Parathyroid adenoma (tissue), 2 donors: ENCODE measurements around the gene SS18.

Experiments
- H2AFZ ChIP-seq: fragments of 300-600 bp; sonication (generic); one replicate; pipeline ENCODE4 v1.7.0; 2017; ENCODE audit warnings: antibody characterized with exemption, mild to moderate bottlenecking
- H3K27ac ChIP-seq: fragments of 300-600 bp; sonication (generic); one replicate; pipeline ENCODE4 v1.7.0; 2017
- H3K27me3 ChIP-seq: fragments of 300-600 bp; sonication (generic); one replicate; pipeline ENCODE4 v1.7.0; 2017; ENCODE audit warnings: low read length; ENCODE audit not compliant: control insufficient read depth, insufficient read depth
- H3K36me3 ChIP-seq: fragments of 300-600 bp; sonication (generic); one replicate; pipeline ENCODE4 v1.7.0; 2017; ENCODE audit warnings: low read length; ENCODE audit not compliant: control insufficient read depth, insufficient read depth
- H3K4me1 ChIP-seq: fragments of 300-600 bp; sonication (generic); one replicate; pipeline ENCODE4 v1.7.0; 2017; ENCODE audit warnings: control low read depth
- H3K4me2 ChIP-seq: fragments of 300-600 bp; sonication (generic); one replicate; pipeline ENCODE4 v1.7.0; 2017; ENCODE audit warnings: low read length
- H3K4me3 ChIP-seq: fragments of 300-600 bp; sonication (generic); one replicate; pipeline ENCODE4 v1.7.0; 2017; ENCODE audit warnings: low read depth, low read length
- H3K79me2 ChIP-seq: fragments of 300-600 bp; sonication (generic); one replicate; pipeline ENCODE4 v1.7.0; 2017; ENCODE audit warnings: control low read depth
- H3K9ac ChIP-seq: fragments of 300-600 bp; sonication (generic); one replicate; pipeline ENCODE4 v1.7.0; 2017; ENCODE audit warnings: mild to moderate bottlenecking
- H3K9me3 ChIP-seq: fragments of 300-600 bp; sonication (generic); one replicate; pipeline ENCODE4 v1.7.0; 2017; ENCODE audit warnings: low read length; ENCODE audit not compliant: control insufficient read depth
- CTCF ChIP-seq: fragments of 300-600 bp; sonication (generic); IDR thresholded peaks from one replicate; pipeline ENCODE4 v1.7.0; 2017; ENCODE audit warnings: antibody characterized with exemption, mild to moderate bottlenecking
- donor health status: primary hyperparathyroidism.

SS18 gene

GRCh38 chr18:26003356-26003755 lies 87.1 kb downstream of the SS18 start:
- TF ChIP-seq CTCF, result no peak
- no peak overlapping the region for H2AFZ ChIP-seq
- H3K79me2 ChIP-seq, result no peaks in the 10 kb centered on the region
- no peaks in the 10 kb centered on the region for H3K36me3 ChIP-seq
- no peaks in the 10 kb centered on the region for H3K27me3 ChIP-seq
- H3K9me3 ChIP-seq, result no peaks in the 10 kb centered on the region
- no peak overlapping the region for H3K4me2 ChIP-seq
- no peak overlapping the region for H3K9ac ChIP-seq
- no peaks in the 10 kb centered on the region for H3K4me1 ChIP-seq
- H3K27ac ChIP-seq, result no peak overlapping the region
- H3K4me3 ChIP-seq, result no peak overlapping the region

GRCh38 chr18:26002375-26002910 lies 88.0 kb downstream of the SS18 start:
- Histone ChIP-seq H3K9ac (no peak overlapping the region), H3K36me3 (no peaks in the 10 kb centered on the region), H2AFZ (no peak overlapping the region), H3K4me2 (no peak overlapping the region), H3K79me2 (no peaks in the 10 kb centered on the region), H3K4me1 (no peaks in the 10 kb centered on the region), H3K9me3 (no peaks in the 10 kb centered on the region), H3K27me3 (no peaks in the 10 kb centered on the region), H3K27ac (no peak overlapping the region), H3K4me3 (no peak overlapping the region)
- TF ChIP-seq CTCF, result no peak

GRCh38 chr18:25998461-25998860 lies 92.0 kb downstream of the SS18 start:
- Histone ChIP-seq H3K9me3 (no peaks in the 10 kb centered on the region), H3K79me2 (no peaks in the 10 kb centered on the region), H3K4me1 (no peaks in the 10 kb centered on the region), H3K4me3 (no peak overlapping the region), H3K4me2 (no peak overlapping the region), H3K36me3 (no peaks in the 10 kb centered on the region), H2AFZ (no peak overlapping the region), H3K27ac (no peak overlapping the region), H3K9ac (no peak overlapping the region), H3K27me3 (no peaks in the 10 kb centered on the region)
- no peak for TF ChIP-seq CTCF

GRCh38 chr18:25992566-25992965 lies 97.8 kb downstream of the SS18 start:
- no peaks in the 10 kb centered on the region for H3K9me3 ChIP-seq
- H3K4me1 ChIP-seq, result no peaks in the 10 kb centered on the region
- H3K4me2 ChIP-seq, result no peak overlapping the region
- H3K27ac ChIP-seq, result no peak overlapping the region
- H3K4me3 ChIP-seq, result no peak overlapping the region
- no peak for TF ChIP-seq CTCF
- no peaks in the 10 kb centered on the region for H3K27me3 ChIP-seq
- H3K9ac ChIP-seq, result no peak overlapping the region
- H3K79me2 ChIP-seq, result no peaks in the 10 kb centered on the region
- H3K36me3 ChIP-seq, result no peaks in the 10 kb centered on the region
- no peak overlapping the region for H2AFZ ChIP-seq

DNA sequence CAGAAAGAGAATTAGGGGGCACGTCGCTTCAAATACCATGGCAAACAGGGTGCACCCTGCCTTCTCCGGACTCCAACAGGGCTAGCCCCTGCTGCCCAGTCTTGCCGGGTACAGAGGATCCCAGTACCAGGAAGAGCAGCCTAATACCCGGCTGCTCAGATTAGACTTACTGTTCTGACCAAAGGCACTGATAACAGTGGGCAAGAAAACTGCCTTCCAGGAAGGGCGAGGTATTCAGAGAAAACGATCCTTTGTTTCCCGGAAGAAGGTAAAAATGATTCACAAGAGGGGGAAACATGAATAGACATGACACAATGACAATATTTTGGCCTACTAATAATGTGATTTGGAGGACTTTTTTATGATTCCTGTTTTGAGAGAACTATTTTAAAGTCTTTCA lies 99.9 kb downstream of the SS18 start:
- no peaks in the 10 kb centered on the region for H3K9me3 ChIP-seq
- H3K4me3 ChIP-seq, result no peak overlapping the region
- H3K79me2 ChIP-seq, result no peaks in the 10 kb centered on the region
- no peaks in the 10 kb centered on the region for H3K36me3 ChIP-seq
- H3K27ac ChIP-seq, result no peak overlapping the region
- no peak overlapping the region for H3K9ac ChIP-seq
- no peak overlapping the region for H3K4me2 ChIP-seq
- no peak for TF ChIP-seq CTCF
- H3K4me1 ChIP-seq, result no peaks in the 10 kb centered on the region
- no peak overlapping the region for H2AFZ ChIP-seq
- no peaks in the 10 kb centered on the region for H3K27me3 ChIP-seq
